Keratinocyte (primary cell): ENCODE results near the gene S100A10. TPM values are rescaled to one million over a fixed set of nuclear protein-coding genes. Genes with fewer than 3 reads are reported as not detected.

ENCODE experiments used
- DNase-seq: peaks from one replicate; pipeline ENCODE4 v3.0.0-alpha.2; 2011; ENCODE audit warnings: low read depth, missing footprints, low spot score
- FAIRE-seq: peaks from 2 replicates; lab custom pipeline; 2011; peaks lifted over from hg19 to GRCh38; lab: Jason Lieb, UNC
- H2AFZ ChIP-seq: 2 replicates; pipeline ENCODE4 v1.6.0; 2012; ENCODE audit warnings: low read length, control low read depth, inconsistent platforms; ENCODE audit not compliant: control insufficient read depth
- H3K27ac ChIP-seq: 2 replicates; pipeline ENCODE4 v1.5.1; 2011; ENCODE audit warnings: low read length; ENCODE audit not compliant: control insufficient read depth, insufficient read depth
- H3K27me3 ChIP-seq: 3 replicates; pipeline ENCODE4 v1.6.0; 2011; ENCODE audit warnings: low read length; ENCODE audit not compliant: control insufficient read depth, insufficient read depth; ENCODE audit errors: extremely low read depth
- H3K36me3 ChIP-seq, 2 experiments: 2 replicates in 1 of 2; 3 replicates in 1 of 2; pipeline ENCODE4 v1.5.1; 2011; ENCODE audit warnings: low read length in 2 of 2, mild to moderate bottlenecking in 1 of 2; ENCODE audit not compliant: control insufficient read depth in 2 of 2, insufficient read depth in 2 of 2; ENCODE audit errors: extremely low read depth in 1 of 2
- H3K4me1 ChIP-seq: 3 replicates; pipeline ENCODE4 v1.5.1; 2011; ENCODE audit warnings: low read length; ENCODE audit not compliant: control insufficient read depth, insufficient read depth; ENCODE audit errors: extremely low read depth
- H3K4me2 ChIP-seq: 3 replicates; pipeline ENCODE4 v1.6.0; 2011; ENCODE audit warnings: low read depth, low read length; ENCODE audit not compliant: control insufficient read depth, insufficient read depth; ENCODE audit errors: extremely low read depth
- H3K4me3 ChIP-seq, 3 experiments: fragments of 200-600 bp in 1 of 3; sonication (generic) in 1 of 3; 2 replicates in 2 of 3; 3 replicates in 1 of 3; pipeline ENCODE4 v1.5.1; 2011 to 2016; ENCODE audit warnings: low read length in 3 of 3, mild to moderate bottlenecking in 3 of 3, control low read depth in 2 of 3, inconsistent platforms in 1 of 3, low read depth in 1 of 3, mixed read lengths in 1 of 3, mixed run types in 1 of 3, moderate library complexity in 1 of 3; ENCODE audit not compliant: control insufficient read depth in 2 of 3, insufficient read depth in 2 of 3; ENCODE audit errors: extremely low read depth in 1 of 3
- H3K79me2 ChIP-seq: 2 replicates; pipeline ENCODE4 v1.6.0; 2012; ENCODE audit warnings: low read length; ENCODE audit not compliant: control insufficient read depth, insufficient read depth
- H3K9ac ChIP-seq: 3 replicates; pipeline ENCODE4 v1.6.0; 2011; ENCODE audit warnings: low read length; ENCODE audit not compliant: control insufficient read depth, insufficient read depth; ENCODE audit errors: extremely low read depth
- H3K9me1 ChIP-seq: 3 replicates; pipeline ENCODE4 v1.6.0; 2011; ENCODE audit warnings: low read length; ENCODE audit not compliant: control insufficient read depth, insufficient read depth; ENCODE audit errors: extremely low read depth
- H3K9me3 ChIP-seq: 2 replicates; pipeline ENCODE4 v1.5.1; 2012; ENCODE audit warnings: low read depth, low read length; ENCODE audit not compliant: control insufficient read depth
- H4K20me1 ChIP-seq: 3 replicates; pipeline ENCODE4 v1.6.0; 2011; ENCODE audit warnings: low read length; ENCODE audit not compliant: control insufficient read depth, insufficient read depth; ENCODE audit errors: extremely low read depth
- EZH2 ChIP-seq: IDR thresholded peaks from one replicate; pipeline ENCODE4 v1.6.1; 2012; ENCODE audit warnings: inconsistent platforms, mild to moderate bottlenecking, low read length, moderate library complexity
- dilution Hi-C: fragments of 300-500 bp; cut with MboI; formaldehyde crosslinking; loops from one replicate; pipeline ENCODE4 v1.7.0; 2020; ENCODE audit warnings: low sequenced_read_pairs; ENCODE audit not compliant: extremely low pct_ligation_motif_present
- polyA plus RNA-seq, 5 experiments: library from polyadenylated mRNA; depleted of rRNA in 3 of 5; stranded (reverse) in 3 of 5; stranded (forward) in 1 of 5; unstranded in 1 of 5; fragments of >200 nt; gene quantifications; 1 replicate in 1 of 5; 2 replicates in 3 of 5; 3 replicates in 1 of 5; pipeline versions ENCODE4 v1.2.1 to v1.2.3, GENCODE V29; 2011 to 2012; ENCODE audit warnings: missing spikeins in 2 of 5, low read depth in 1 of 5, low replicate concordance in 1 of 5
- TF ChIP-seq, protein P1 (sequence below), 3 experiments: IDR thresholded peaks in 1 of 3; conservative IDR thresholded peaks in 1 of 3; optimal IDR thresholded peaks in 1 of 3; 2 replicates in 2 of 3; 3 replicates in 1 of 3; pipeline versions ENCODE3 to v1.5.1; 2011; ENCODE audit warnings: low read length in 3 of 3, mild to moderate bottlenecking in 3 of 3, moderate library complexity in 2 of 3, control low read depth in 1 of 3, inconsistent platforms in 1 of 3; ENCODE audit not compliant: insufficient read depth in 2 of 3; ENCODE audit errors: extremely low read depth in 1 of 3

The S100A10 gene
- polyA plus RNA-seq, 1 donor (not counting 4 experiments of a cell fraction or from before 2014, with no cell fraction given) = 1,061 TPM

DNA sequence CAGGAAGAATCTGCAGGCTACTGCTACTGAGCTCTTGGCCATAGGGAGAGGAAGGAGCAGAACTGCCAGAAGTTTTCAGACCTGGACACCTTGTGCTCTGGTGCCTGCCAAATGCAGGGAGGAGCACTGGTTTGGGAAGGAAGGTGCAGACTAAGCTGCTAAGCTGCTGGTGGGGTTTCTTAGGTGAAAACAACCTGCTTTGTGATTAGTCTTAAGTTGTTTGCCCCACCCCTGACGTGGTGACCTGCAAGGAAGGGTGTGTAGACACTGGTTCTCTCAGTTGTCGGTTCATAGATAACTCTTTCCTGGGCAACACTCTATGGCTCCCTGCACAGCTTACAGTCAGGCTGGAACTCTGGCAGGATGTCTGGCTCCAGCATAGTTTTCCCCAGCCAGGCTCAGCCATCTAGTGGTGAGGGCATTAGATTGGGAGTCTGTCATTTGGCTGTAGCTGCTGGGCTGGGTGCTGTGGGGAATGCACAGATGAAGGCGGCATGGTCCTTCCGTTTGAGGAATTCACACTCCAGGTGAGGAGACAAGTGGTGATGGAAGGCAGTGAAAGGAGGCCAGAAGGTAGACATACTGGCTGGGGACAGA, 10.3 kb upstream of the S100A10 start:
- H3K27me3 ChIP-seq = no peaks in the 10 kb centered on the region
- no peaks in the 10 kb centered on the region for H3K9me1 ChIP-seq
- no peak for TF ChIP-seq EZH2
- TF ChIP-seq, protein P1, sequence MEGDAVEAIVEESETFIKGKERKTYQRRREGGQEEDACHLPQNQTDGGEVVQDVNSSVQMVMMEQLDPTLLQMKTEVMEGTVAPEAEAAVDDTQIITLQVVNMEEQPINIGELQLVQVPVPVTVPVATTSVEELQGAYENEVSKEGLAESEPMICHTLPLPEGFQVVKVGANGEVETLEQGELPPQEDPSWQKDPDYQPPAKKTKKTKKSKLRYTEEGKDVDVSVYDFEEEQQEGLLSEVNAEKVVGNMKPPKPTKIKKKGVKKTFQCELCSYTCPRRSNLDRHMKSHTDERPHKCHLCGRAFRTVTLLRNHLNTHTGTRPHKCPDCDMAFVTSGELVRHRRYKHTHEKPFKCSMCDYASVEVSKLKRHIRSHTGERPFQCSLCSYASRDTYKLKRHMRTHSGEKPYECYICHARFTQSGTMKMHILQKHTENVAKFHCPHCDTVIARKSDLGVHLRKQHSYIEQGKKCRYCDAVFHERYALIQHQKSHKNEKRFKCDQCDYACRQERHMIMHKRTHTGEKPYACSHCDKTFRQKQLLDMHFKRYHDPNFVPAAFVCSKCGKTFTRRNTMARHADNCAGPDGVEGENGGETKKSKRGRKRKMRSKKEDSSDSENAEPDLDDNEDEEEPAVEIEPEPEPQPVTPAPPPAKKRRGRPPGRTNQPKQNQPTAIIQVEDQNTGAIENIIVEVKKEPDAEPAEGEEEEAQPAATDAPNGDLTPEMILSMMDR (optimal IDR thresholded peaks at IDR 0.05 in 1 of 3, IDR thresholded peaks at IDR 0.05 in 1 of 3, conservative IDR thresholded peaks at IDR 0.05 in 1 of 3; ENCODE audit: extremely low read depth in 1 of 3, insufficient read depth in 2 of 3, low read length in 3 of 3) = peak; percentile 59 to 69 (median 62)
- no peak for DNase-seq
- no peak overlapping the region for H3K4me3 ChIP-seq
- no peak overlapping the region for H3K27ac ChIP-seq
- no peaks in the 10 kb centered on the region for H3K9me3 ChIP-seq
- no peak overlapping the region for H3K9ac ChIP-seq
- no peaks in the 10 kb centered on the region for H3K36me3 ChIP-seq
- dilution Hi-C loops = no loop called here
- no peaks in the 10 kb centered on the region for H4K20me1 ChIP-seq
- no peaks in the 10 kb centered on the region for H3K79me2 ChIP-seq
- FAIRE-seq = peak; percentile 81
- no peak overlapping the region for H3K4me2 ChIP-seq
- H2AFZ ChIP-seq = peak overlapping the region; percentile 55
- peaks cover 45% of the 10 kb centered on the region for H3K4me1 ChIP-seq

DNA sequence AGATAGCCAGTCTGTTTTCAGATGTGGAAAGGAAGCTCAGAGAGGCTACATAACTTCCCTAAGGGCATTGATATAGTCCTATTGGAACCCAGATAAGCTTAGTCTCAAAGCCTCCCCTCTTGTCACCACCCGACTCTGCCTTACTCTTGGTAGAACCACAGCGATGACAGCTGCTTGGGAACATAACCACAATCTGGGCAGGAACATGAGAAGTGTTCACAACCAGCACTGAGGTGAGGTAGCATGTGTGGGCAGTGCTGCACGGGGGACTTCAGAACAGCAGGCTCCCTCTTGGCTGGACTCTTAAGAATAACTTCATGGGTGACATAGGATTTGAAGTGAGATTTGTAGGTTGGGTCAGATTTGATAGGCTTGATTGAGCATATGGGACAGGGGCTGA, 9.3 kb upstream of the S100A10 start:
- Histone ChIP-seq H3K36me3 (no peaks in the 10 kb centered on the region), H3K9me3 (no peaks in the 10 kb centered on the region), H3K27me3 (no peaks in the 10 kb centered on the region), H3K4me2 (no peak overlapping the region), H4K20me1 (no peaks in the 10 kb centered on the region), H3K79me2 (no peaks in the 10 kb centered on the region), H3K9ac (no peak overlapping the region), H2AFZ (peak overlapping the region; percentile 34), H3K27ac (no peak overlapping the region), H3K4me3 (no peak overlapping the region), H3K9me1 (no peaks in the 10 kb centered on the region), H3K4me1 (peaks cover 55% of the 10 kb centered on the region)
- dilution Hi-C loops = no loop called here
- FAIRE-seq = peak; percentile 39
- no peak for DNase-seq
- TF ChIP-seq EZH2 = no peak
- TF ChIP-seq, protein P1 (optimal IDR thresholded peaks at IDR 0.05 in 1 of 3, IDR thresholded peaks at IDR 0.05 in 1 of 3, conservative IDR thresholded peaks at IDR 0.05 in 1 of 3; ENCODE audit: extremely low read depth in 1 of 3, insufficient read depth in 2 of 3, low read length in 3 of 3) = no peak
